H1 (cell line): ENCODE data around the gene HAGH. TPM values are rescaled to one million over a fixed set of nuclear protein-coding genes. Genes with fewer than 3 reads are reported as not detected.

Experiments used
- ASH2L ChIP-seq: fragments of 200-600, 300-600 bp; sonication (generic); IDR thresholded peaks from one replicate; pipeline ENCODE4 v1.7.1; 2017; ENCODE audit warnings: low read length
- BACH1 ChIP-seq: IDR thresholded peaks from 2 replicates; pipeline ENCODE4 v1.6.1; 2012; ENCODE audit warnings: low read length, improper control_type of control experiment
- GABPA ChIP-seq: IDR thresholded peaks from 2 replicates; pipeline ENCODE4 v1.6.1; 2011; ENCODE audit warnings: mild to moderate bottlenecking, low read length, moderate library complexity, borderline replicate concordance; ENCODE audit not compliant: insufficient read depth
- RXRA ChIP-seq: IDR thresholded peaks from 2 replicates; pipeline ENCODE4 v1.6.1; 2011; ENCODE audit warnings: low read depth, mild to moderate bottlenecking, low read length, moderate library complexity; ENCODE audit not compliant: insufficient read depth
- polyA plus RNA-seq, 7 experiments: library from polyadenylated mRNA; depleted of rRNA in 3 of 7; stranded (reverse) in 5 of 7; unstranded in 2 of 7; fragments of >200 nt in 5 of 7; fragments of 200-250 nt in 2 of 7; gene quantifications; 1 replicate in 5 of 7; 2 replicates in 1 of 7; 4 replicates in 1 of 7; pipeline versions ENCODE4 v1.2.1 to v1.2.3, GENCODE V29; 2011 to 2013; ENCODE audit warnings: missing spikeins in 2 of 7, mixed read lengths in 2 of 7
- total RNA-seq: library from RNA; stranded (reverse); fragmentation: NEBNext Ultra II Directional; extraction: Animal tissue kit (Norgen Biotek cat#: 25700); gene quantifications from 2 replicates; pipeline ENCODE4 v1.2.1, GENCODE V29; 2021

Gene HAGH
- total and polyA plus RNA-seq, 2 of the 8 experiments (the other 6 are each of a cell fraction or from before 2014, with no cell fraction given), result 28.7 to 40.6 TPM

GRCh38 chr16:1820946-1821290 is 5.7 kb downstream of the HAGH start (continued):
- TF ChIP-seq BACH1 (no peak), RXRA (no peak), GABPA (no peak), ASH2L (no peak)
- TF ChIP-seq, all 59 proteins: peak for 0
